M059J (cell line): ENCODE measurements around the gene RPTN. TPM values are rescaled to one million over a fixed set of nuclear protein-coding genes. Genes with fewer than 3 reads are reported as not detected.

ENCODE experiments used
- DNase-seq: peaks from one replicate; pipeline ENCODE4 v3.0.0-alpha.2; 2012; ENCODE audit warnings: low read depth
- total RNA-seq: library from RNA; depleted of rRNA; stranded (reverse); fragments of >200 nt; shearing (Covaris generic); gene quantifications from 2 replicates; pipeline ENCODE4 v1.2.3, GENCODE V29; 2014; rRNA removed

RPTN gene, protein sequence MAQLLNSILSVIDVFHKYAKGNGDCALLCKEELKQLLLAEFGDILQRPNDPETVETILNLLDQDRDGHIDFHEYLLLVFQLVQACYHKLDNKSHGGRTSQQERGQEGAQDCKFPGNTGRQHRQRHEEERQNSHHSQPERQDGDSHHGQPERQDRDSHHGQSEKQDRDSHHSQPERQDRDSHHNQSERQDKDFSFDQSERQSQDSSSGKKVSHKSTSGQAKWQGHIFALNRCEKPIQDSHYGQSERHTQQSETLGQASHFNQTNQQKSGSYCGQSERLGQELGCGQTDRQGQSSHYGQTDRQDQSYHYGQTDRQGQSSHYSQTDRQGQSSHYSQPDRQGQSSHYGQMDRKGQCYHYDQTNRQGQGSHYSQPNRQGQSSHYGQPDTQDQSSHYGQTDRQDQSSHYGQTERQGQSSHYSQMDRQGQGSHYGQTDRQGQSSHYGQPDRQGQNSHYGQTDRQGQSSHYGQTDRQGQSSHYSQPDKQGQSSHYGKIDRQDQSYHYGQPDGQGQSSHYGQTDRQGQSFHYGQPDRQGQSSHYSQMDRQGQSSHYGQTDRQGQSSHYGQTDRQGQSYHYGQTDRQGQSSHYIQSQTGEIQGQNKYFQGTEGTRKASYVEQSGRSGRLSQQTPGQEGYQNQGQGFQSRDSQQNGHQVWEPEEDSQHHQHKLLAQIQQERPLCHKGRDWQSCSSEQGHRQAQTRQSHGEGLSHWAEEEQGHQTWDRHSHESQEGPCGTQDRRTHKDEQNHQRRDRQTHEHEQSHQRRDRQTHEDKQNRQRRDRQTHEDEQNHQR
- not detected in 2 replicates for total RNA-seq

DNA sequence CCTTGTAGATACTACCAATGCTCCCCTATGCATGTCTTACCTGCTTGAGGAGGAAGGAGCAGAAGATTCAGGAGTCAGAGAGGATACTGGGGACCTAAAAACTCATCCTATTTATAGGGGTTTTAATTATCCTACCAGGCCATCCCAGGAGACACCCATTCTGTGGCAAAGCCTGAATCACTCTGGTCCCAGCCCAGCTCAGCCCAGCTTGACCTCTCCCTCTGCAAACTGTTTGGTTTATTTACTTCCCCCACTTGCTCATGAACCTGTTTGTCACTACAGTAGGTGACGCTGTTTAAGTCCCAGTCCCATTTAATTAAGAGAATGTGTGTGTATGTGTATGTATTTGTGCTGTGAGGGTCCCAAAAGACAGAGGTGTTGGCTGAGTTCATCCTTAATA lies at the start of gene RPTN:
TSS of gene RPTN (minus strand) at position 85 of the 400 bp plus-strand sequence. CDS start 1,339 bp downstream, outside the sequence.
- DNase-seq: no peak

DNA sequence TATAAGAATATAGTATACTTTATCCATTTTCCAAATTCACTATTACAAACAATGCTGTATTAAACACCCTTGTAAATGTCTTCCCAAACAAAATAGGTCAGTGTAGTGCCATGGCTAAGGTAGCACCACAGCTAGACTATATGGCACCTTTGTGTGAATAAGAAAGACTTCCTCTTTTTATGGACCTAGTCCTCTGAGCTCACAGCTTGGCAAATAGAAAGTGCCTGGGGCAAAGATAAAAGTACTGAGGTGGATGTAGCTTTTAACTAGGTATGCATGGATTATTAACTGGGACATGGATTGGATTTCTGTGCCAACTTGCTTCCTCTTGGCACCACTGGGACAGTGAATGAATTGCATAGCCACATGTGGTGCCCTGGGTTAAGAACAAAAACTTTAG lies 40.0 kb upstream of the RPTN start:
- no peak for DNase-seq

DNA sequence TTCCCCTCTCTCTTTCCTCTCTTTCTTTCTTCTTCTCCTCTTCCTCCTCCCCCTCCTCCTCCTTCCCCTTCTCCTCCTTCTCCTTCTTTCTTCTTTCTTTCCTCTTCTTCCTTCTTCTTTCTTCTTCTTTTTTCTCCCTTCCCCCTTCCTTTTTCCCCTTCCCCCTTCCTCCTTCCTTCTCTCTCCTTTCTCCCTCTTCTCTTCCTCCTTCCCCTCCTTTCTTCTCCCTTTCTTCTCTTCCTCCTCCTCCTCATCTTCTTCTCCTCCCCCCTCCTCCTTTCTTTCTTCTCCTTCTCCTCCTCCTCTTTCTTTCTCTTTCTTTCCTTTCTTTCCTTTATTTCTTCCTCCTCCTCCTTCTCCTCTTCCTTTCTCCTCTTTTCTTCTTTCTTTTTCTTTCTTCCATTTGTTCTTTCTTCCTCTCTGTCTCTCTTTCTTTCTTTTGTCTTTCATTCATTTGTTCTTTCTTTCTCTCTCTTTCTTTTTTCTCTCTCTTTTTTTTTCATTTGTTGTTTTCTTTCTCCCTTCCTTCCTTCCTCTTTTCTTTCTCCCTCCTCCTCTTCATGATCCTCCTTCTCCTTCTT lies 38.4 kb upstream of the RPTN start:
- no peak for DNase-seq

DNA sequence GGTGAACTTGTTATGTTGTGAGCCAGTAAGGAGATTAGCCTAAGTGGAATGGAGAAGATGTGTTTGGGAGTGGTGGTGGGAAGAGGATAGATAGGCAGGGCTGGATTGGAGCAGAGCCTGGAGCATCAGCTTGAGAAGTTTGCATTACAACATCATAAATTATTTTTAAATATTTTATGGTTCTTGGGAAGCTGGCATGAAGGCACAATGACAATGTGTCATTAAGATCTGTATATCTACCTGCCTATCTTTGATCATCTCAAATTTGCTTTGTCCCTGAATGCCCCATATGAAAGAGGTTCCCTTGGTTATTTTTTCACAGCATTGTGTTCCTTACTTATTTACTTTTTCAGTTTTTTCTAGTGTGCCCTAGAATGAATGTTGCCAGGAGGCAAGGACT lies 32.7 kb upstream of the RPTN start:
- no peak for DNase-seq

DNA sequence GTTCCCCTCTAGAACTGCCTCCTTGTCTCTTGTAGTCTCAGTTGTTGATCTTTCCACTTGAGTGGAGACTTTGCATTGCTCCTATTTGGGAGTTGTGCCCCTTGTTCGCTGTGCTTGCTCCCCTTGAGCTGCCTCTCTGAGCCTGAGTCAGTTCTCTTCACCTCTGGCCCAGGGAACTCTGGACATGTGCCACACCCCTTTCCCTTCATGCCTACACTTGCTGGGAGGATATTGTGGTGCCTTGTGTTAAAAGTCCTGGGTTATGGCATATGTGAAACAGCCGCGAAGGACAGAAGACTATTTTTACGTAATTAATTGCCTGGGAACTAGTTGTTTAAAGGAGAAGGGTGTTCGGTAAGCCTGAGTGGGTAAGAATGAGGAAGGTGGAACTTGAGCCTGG lies 32.2 kb upstream of the RPTN start:
- no peak for DNase-seq

DNA sequence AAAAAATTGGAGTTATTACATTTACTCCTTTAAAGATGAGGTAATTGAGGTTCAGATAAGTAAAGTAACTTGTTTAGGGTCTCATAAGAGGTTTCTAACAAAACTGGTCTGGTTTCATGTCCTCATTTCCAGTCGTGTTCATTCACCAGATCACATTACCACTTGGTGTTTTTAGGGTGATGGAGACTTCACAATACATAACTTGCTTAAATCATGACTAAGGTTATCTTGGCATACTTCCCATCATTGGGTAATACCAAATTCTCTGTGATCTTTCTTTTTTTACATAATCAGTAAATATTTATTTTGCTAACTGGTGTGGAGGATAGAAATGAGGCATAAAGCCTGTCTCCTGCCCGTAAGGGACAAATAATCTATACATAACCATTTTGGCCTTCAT lies 31.6 kb upstream of the RPTN start:
- peak; percentile 33 for DNase-seq

DNA sequence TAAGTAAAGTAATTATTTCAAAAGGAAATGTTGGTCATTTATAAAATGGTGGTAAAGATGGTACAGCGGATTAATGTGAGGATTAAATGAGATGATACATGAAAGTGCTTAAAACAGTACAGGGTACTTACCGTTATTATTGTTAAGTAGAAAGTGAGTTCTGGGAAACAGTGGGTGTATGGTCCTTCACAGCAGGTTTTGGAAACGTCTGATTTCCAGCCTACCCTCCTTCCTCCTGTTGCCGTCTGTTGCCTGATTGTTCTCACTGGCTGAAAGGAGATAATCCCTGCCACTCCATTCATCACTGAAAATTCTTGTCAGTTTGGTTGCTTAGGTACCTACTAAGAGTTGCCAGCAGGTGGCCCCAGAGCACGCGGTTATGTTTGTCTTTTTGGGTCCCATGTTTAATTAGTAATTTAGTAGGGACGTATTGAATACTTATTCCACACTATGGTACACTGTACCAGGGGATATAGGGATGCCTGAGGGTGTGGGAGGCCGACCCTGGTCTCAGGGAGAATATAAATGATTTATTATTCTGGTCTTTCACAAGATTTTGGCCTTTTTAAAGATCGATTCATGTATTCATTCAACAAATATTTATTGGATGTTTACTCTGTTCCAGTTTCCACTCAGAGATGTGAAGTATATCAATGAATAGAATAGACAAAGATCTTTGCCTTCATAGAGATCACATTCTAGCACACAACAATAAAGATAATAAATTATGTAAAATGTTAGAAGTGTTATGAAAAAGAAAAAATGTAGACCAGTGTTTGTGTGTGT lies 30.8 kb upstream of the RPTN start:
- peak; percentile 73 for DNase-seq

DNA sequence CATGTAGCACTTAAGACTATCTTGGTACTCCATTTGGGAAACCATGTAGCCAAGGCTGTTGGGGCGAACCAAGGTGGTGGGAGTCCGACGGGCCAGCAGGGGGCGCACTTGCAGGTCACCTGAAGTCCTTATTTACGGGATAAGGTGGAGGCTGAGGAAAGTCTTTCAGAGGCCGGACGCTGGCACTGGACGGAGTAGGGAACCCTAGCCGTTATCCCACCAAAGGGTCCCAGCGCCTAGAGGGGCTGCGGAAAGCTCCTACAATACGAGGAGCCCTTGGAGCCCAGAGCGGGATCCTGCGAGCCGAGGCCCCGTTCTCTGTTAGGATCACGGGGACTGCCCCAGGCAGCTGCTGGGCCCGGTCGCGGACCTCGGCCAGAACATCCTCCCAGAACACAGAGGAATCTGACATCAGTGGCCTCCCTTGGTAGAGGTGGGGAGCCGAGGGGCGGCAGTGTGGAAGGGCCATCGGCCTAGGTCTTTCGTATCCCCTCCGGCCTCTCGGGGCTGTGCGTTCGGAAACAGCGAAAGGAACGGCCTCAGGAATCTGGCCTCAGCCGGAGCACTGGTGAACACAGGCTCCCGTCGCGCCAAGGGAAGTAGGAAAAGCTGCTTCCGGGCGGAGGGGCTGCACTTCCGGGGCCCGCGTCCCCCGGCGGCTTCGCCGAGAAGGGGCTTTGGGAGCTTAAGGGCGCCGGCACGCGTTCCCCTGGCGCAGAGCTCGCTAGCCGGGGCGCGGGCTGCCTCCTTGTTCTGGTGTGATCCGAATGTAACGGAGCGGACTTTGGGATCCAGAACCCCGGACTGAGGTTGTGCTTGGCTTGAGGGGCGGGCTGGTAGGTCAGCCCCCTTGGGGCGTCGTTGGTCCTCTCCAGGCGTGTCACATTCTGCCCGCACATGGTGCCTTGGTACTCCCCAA lies 29.9 kb upstream of the RPTN start:
- DNase-seq: peak; percentile 66

DNA sequence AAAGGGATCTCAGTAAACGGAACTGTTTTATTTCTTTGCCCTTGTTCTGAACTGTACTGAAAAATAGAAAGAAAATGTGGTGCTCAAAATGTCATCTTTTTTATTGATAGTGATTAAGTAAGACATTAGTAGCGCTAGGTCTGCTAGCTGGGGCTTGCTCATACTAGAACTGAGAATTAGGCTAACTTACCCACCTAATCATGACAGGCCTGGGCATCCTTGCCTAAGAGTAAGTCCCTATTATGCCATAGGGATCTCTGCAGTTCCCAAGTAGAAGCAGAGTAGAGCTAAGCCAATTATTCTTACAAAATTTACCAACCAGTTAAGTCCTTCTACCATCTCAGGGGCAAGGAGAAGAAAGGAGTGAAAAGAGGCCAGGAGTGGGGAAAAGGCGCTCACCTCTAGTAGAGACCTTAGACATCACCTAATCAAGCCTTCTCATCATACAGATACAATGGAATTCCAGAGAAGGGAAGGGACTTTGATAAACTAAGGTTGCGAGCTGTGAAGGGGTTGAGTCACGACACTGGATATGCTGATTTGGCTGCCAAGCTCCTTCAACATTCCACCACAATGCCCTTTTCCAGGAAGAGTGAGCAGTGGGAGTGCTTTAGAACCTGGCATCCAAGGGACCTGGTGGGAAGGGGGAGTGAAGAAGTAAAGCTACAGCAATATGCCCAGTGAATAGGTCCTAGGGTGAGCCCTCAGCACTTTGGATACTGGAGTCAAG lies 27.7 kb upstream of the RPTN start:
- peak; percentile 43 for DNase-seq

DNA sequence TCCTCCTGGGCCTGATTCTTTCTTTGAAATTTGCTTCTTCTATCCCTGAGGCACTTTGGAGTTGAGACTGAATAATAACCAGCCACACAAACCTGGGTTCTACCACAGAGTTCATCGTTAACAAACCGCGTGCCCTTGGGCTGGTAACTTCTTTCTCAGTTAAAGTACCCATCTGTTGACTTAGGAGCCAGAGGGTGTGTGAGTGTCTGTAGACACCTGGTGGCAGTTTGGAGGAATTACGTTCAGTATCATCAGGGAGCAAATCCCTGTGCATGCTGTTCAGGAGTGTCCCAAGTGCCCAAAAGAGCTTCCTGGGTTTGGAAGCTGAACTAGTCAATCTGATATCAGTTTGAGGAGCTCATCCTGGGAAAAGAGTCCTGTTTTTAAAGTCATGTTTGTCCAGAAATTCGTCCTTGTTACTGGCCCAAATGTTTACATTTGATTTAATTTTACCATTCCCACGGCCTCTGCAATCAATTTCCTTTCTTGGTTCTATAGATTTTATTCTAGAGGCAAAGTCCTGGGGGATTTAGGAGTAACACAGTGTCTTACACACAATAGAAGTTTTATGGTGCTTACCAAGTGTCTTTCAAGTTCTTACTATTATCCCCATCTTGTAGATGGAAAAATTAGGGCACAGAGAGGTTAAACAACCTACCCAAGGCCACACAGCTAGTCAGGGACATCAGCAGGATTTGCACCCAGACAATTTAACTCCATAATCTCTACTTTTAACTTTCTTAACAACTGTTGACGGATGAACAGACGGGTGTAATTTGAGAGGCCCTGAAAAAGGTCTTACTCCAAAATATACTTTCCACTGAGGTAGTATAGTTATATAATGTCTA lies 26.7 kb upstream of the RPTN start:
- peak; percentile 82 for DNase-seq

DNA sequence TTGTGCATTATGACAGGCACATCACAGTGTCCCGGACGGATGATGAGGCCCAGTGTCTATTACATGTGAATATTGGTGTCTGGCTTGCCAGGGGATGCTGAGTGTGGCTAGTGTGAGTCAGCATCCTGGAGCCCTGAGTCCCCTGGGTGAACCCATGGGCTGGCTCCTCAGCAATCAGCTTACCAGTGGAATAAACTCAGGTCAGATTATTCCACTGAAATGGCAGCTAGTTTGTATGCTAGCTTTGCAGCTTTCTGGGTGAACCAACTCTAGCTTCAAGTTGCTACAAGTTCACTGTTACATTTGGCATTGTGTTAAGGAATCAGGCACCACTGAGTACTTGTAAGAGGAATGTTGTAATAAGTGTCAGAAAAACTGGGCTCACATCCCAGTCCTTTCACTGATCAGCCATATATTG lies 23.9 kb upstream of the RPTN start:
- peak; percentile 89 for DNase-seq

DNA sequence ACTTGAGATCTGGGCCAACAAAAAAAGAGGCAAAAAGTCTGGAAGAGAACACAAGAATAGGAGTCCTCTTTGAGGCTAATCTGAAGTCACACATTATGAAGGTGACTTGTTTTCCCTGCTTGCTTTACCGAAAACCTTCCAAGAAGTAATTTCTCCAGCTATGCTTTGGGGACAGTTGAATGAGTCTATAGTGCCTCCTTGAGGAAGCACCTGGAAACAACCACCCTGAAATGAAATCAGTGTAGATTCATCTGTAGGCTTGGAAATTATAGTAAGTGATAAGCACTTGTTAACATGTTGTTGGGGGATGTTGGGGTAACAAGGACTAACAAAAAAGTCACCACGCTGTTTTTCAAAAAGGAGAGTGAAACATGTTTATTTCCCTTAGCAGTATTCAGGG lies 23.4 kb upstream of the RPTN start:
- peak; percentile 37 for DNase-seq

DNA sequence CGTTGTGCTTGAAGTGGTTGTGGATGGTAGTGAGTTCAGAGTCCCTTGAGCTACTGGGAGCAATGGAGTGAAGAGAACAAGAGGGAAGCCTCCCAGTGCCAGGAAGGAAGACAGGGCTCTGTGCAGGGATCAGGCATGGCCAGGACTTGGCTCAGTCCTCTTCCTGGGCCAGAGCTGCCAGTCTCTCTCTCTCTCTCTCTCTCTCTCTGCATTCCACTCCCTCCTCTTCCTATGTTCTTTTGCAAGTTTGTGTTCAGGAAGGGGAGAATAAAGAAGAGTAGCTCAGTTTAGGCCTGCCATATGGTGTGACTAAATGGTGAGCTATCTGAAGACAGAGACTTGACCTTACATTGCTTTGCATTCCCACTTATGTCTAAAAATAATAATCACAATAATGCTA lies 20.5 kb upstream of the RPTN start:
- peak; percentile 48 for DNase-seq

DNA sequence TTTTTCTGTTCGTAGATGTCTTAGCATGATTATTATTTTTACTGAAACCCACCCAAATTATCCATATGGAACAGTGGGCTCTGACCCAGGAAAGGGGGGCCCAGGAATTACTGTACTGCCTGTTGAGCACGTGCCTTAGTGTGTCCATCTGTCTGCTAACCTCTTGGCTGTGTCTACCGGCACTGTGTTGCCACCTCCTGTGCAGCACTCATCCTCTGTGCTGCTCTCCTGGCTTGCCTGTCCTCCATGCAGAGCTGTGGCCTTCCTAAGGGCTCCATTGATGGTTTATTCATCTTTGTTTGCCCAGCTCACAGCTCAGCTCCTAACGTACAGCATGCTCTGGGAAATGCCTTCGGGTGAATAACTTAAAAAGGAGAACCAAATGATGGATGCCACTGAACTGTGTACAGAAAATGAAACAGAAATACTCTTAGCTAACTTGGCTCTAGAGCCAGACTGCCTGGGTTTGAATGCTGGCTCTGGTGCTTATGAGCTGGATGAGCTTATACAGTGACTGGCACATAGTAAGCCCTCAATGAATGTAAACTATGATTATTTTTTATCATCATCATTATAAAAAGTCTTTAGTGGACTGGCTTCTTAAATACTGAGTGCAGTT lies 11.4 kb upstream of the RPTN start:
- no peak for DNase-seq

DNA sequence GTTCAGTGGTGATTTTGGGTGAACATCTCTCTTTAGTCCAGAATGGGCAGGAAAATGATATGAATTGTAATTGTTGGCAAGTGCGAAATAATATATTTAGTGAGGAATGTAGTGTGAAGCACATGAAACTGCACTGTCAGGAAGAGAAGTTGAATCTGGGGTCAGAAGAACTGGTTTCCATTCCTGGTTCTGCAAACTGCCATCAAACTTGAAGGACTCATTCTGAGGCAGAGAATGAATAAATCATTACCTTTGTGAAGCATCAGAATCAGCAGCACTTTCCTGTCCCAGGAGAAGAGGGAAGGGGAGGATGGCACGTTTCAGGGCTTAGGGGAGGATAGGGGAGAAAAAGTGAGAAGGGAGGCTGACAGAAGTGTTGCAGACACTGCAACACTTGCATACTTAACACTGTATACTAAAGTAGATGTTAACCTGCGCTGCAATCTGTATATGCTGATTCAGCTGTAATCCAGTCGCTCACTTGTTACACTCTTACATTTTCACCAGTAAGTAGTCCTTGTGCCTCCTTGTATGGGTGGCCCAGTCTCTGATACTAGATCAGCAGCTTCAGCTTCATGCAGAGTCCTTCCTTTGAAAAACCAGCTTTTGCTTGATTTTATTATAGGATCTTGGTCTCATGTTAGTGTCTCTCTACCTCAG lies 10.5 kb upstream of the RPTN start:
- no peak for DNase-seq

DNA sequence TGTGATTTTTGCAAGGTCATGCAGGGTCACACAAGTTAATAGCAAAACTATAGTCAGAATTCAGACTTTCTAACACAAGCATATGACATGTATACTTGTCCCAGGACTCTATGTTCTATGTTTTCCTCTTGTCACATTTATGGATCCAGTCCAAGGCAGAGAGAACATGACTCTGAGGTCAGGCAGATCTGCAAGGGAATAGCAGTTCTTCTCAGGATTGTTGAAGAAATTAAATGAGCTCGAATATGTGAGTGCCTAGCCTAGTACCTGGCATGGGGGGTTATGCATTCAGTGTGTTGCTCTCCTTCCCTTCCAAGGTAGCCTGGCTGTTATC lies 9.5 kb upstream of the RPTN start:
- DNase-seq: no peak

DNA sequence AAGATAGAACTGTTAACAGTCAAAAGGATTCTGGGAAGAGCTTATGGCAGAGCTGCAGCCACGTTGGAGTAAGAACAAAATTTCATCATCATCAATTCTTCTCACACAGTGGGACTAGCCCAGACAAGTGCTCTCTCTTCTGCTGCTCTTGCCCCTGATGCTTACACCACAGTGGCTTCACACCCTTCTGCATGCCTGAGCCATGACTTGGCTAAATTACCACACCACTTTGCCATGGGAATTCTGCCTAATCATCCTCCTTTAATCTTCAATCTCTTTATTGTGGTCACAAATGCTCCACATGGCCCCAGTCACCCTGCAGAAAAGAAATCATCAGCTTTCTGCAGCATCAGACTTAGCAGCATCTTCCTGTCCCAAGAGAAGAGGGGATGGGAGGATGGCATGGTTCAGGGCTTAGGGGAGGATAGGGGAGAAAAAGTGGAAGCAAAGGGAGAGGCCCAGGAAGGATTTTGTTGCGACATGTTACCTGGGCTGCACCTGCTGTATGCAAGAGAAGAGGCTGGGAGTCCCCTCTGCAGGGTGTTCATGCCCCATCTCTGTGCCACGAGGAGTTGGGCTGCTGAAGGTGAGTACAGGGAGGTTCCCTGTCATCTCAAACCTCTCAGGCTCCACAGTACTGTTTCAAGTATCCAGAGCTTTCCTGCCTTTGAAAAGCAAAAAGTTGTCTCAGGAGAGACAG lies 9.0 kb upstream of the RPTN start:
- DNase-seq: peak; percentile 96

DNA sequence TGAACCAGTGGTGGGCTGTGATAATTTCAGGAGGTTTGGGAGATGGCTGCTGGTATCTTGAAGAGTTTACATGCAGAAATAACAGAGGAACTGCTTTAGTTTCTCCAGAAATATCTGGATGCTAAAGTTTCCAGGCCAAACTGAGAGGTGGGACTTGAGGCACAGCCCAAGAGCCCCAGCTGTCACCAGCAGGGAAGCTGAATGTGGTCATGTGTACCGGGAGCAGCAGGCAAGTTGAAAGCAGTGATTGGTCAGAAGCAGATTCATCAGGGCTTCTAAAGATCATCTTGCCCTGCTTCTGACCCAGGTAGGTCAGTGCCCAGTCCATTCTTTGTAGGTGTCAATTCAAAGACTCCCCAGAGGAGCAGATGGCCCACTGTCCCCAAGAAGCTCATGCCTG lies 7.9 kb upstream of the RPTN start:
- no peak for DNase-seq
